ENCODE results near the gene ZXDB. TPM values are rescaled to one million over a fixed set of nuclear protein-coding genes. Genes with fewer than 3 reads are reported as not detected.
"Not testable (repeated sequence)": the region's sequence is repeated elsewhere in the genome, so short reads cannot be mapped to it uniquely, and the experiment has no call there.

The ZXDB gene
- total RNA-seq (10 to 100 TPM in 3 of 7 donors, 1 to 10 TPM in 4; 8.5 to 13.6 (median 9.7) TPM), polyA plus RNA-seq (1 to 10 TPM; 4.3 to 7.3 TPM)
- long read RNA-seq, donor 1: 0 reads
- long read RNA-seq, donor 2, full-length matches to known transcripts: 11 of 11 reads
- long read RNA-seq, donor 2, partial matches to known transcripts: 0 of 11 reads
- long read RNA-seq, donor 2, other reads (novel, unspliced or antisense): 0 of 11 reads
- long read RNA-seq, donor 3, full-length matches to known transcripts: 16 of 16 reads
- long read RNA-seq, donor 3, partial matches to known transcripts: 0 of 16 reads
- long read RNA-seq, donor 3, other reads (novel, unspliced or antisense): 0 of 16 reads

DNA sequence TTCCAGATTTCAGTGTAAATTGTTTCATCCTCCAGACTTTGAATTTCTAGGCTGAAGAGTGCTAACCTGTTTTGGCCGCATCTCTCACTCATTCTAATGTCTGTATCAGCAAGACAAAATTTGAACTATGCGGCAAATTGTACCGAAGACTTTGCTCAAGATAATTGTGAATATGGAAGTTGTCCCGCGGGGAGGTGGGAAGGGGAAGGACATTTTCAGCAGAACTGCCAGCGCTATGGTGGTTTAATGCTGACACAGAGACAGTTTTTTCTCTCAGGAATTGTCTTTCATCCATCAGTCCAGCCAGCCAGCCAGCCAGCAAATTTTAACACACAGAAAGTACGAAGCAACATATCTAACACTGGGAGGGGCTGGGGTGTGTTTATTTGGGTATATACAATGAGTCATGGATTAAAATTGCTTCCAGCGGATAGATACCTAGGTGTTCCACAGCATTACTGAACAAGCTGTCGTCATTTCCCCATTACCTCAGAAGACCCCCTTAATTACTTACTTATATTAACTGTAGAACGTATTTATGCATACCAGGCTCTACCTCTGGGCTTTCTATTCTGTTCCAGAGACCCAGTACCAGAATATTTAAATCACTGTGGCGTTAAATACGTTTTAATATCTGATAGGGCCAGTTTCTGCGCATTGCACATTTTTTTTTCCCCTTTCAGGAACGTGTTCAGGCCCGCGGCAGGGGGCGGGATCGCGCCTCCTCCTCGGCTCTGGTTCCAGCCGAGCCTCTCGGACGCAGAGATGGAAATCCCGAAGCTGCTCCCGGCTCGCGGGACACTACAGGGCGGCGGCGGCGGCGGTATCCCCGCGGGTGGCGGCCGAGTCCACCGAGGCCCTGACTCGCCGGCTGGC is at the start of gene ZXDB:
TSS of gene ZXDB (plus strand) at position 728 of the 876 bp plus-strand sequence. CDS start at position 766, 38 bp downstream.
- H3K36me3 ChIP-seq; H3K27me3 ChIP-seq; H3K4me1 ChIP-seq (ENCODE audit: insufficient read depth); H3K9me3 ChIP-seq: not testable (repeated sequence)
- H3K4me3 ChIP-seq: peak within 1 kb of the TSS; percentile 64
- H3K27ac ChIP-seq: peak within 1 kb of the TSS; percentile 91 to 97
- WGBS, 3 donors: 25 to 40% (median 28%) methylated on average over 15 to 19 of the region's 39 CpGs
- intact Hi-C loops (cut with DNase I): loop anchor here in 1 of 4 donors (5.0 kb wide), 1 partner anchor 321 kb away; the partner anchor contains the start of gene ZXDA
- peak in 1 of 5 donors; percentile 13 for DNase-seq

DNA sequence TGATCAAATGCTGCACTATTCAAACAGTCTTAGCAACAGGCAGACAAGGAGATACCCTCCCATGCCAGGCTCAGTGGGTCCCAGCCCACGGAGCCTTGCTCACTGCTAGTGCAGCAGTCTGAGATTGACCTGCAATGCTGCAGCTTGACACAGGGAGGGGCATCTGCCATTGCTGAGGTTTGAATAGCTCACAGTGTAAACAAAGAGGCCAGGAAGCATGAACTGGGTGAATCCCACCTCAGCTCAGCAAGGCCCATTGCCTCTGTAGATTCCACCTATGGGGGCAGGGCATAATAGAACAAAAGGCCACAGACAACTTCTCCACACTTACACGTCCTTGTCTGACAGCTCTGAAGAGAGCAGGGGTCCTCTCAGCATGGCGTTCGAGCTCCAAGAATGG is 26.6 kb upstream of the ZXDB start:
- no peak for DNase-seq
- no peaks in the 10 kb centered on the region for H3K36me3 ChIP-seq
- no peak for TF ChIP-seq POLR2A (IDR thresholded peaks at IDR 0.05)
- TF ChIP-seq EP300 (IDR thresholded peaks at IDR 0.05): no peak
- TF ChIP-seq, protein P1, sequence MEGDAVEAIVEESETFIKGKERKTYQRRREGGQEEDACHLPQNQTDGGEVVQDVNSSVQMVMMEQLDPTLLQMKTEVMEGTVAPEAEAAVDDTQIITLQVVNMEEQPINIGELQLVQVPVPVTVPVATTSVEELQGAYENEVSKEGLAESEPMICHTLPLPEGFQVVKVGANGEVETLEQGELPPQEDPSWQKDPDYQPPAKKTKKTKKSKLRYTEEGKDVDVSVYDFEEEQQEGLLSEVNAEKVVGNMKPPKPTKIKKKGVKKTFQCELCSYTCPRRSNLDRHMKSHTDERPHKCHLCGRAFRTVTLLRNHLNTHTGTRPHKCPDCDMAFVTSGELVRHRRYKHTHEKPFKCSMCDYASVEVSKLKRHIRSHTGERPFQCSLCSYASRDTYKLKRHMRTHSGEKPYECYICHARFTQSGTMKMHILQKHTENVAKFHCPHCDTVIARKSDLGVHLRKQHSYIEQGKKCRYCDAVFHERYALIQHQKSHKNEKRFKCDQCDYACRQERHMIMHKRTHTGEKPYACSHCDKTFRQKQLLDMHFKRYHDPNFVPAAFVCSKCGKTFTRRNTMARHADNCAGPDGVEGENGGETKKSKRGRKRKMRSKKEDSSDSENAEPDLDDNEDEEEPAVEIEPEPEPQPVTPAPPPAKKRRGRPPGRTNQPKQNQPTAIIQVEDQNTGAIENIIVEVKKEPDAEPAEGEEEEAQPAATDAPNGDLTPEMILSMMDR (IDR thresholded peaks at IDR 0.05): no peak
- H3K27me3 ChIP-seq: no peaks in the 10 kb centered on the region
- no peaks in the 10 kb centered on the region for H3K4me1 ChIP-seq (ENCODE audit: insufficient read depth)
- 56 to 62% (median 59%) methylated on average over 4 of the region's 4 CpGs for WGBS, 3 donors
- H3K9me3 ChIP-seq: no peaks in the 10 kb centered on the region
- H3K4me3 ChIP-seq: no peak overlapping the region
- no peak overlapping the region for H3K27ac ChIP-seq
- intact Hi-C loops (cut with DNase I): no loop called here

DNA sequence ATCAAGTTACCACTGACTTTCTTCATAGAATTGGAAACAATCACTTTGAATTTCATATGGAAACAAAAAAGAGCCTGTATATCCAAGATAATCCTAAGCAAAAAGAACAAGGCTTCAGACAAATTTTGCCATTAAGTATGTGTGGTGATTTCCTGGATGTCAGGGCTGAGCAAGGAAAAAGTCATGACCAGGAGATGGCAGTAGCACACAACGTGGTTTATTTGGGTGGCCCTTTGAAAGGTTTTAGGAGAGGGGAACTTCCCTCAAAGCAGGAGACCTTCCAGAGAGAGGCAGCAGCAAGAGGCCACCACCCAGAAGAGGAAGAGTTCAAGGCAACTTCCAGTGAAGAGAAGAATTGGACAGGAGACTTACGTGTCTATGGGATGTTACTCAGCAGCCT is 18.1 kb upstream of the ZXDB start:
- 3 to 15% (median 12%) methylated on average over 2 of the region's 2 CpGs for WGBS, 3 donors

DNA sequence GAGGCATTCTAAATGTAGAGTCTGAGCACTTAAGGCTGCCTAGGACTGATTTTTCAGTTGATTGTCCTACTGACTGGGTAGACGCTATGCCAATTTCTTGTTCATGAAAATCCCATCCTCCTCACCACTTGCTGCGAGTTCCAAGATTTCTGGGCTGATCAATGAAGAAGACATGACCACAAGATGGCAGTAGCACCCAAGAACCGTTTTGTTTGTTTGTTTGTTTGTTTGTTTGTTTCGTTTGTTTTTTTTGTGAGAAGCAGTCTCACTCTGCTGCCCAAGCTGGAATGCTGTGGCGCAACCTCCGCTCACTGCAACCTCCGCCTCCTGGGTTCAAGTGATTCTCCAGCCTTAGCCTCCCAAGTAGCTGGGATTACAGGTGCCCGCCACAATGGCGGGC is 8.9 kb upstream of the ZXDB start:
- H3K9me3 ChIP-seq; H3K4me3 ChIP-seq; H3K27ac ChIP-seq; DNase-seq; intact Hi-C loops (cut with DNase I); H3K27me3 ChIP-seq; H3K4me1 ChIP-seq (ENCODE audit: insufficient read depth); H3K36me3 ChIP-seq: not testable (repeated sequence)
- WGBS, 3 donors: 65 to 70% (median 68%) methylated on average over 9 of the region's 9 CpGs

More for the DNA sequence above, 18.1 kb upstream of the ZXDB start:
- no peak for DNase-seq
- no peak for TF ChIP-seq EP300 (IDR thresholded peaks at IDR 0.05)
- TF ChIP-seq POLR2A (IDR thresholded peaks at IDR 0.05): no peak
- TF ChIP-seq, protein P1 (IDR thresholded peaks at IDR 0.05): no peak
- intact Hi-C loops (cut with DNase I): no loop called here
- no peak overlapping the region for H3K27ac ChIP-seq
- H3K9me3 ChIP-seq: no peaks in the 10 kb centered on the region
- no peaks in the 10 kb centered on the region for H3K36me3 ChIP-seq
- H3K4me1 ChIP-seq (ENCODE audit: insufficient read depth): no peaks in the 10 kb centered on the region
- no peaks in the 10 kb centered on the region for H3K27me3 ChIP-seq
- no peak overlapping the region for H3K4me3 ChIP-seq

DNA sequence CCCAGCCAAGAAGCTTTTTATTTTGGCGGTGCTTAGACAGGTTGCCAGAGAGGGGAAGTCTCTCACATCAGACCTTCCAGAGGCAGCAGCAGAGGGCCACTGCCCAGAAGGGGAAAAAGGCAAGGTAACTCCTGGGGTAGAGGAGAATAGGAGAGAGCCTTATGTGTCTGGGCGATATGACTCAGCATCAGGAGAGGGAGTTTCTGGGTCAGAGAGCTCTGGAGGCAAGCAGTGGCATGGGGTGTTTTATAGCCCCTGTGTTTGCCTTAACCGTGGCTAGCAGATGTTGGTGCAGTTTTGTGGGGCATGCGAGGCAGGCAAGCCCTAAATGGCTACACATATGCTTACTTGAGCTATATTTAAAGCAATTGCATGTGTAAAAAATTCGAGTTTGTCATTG is 8.3 kb upstream of the ZXDB start:
- H3K27me3 ChIP-seq: no peaks in the 10 kb centered on the region
- no peaks in the 10 kb centered on the region for H3K4me1 ChIP-seq (ENCODE audit: insufficient read depth)
- no peak for DNase-seq
- no peak overlapping the region for H3K4me3 ChIP-seq
- H3K36me3 ChIP-seq: no peaks in the 10 kb centered on the region
- TF ChIP-seq EP300 (IDR thresholded peaks at IDR 0.05) (no peak), POLR2A (IDR thresholded peaks at IDR 0.05) (no peak)
- TF ChIP-seq, protein P1 (IDR thresholded peaks at IDR 0.05): no peak
- WGBS, 3 donors: 45 to 55% (median 47%) methylated on average over 5 of the region's 5 CpGs
- no peak overlapping the region for H3K27ac ChIP-seq
- intact Hi-C loops (cut with DNase I): no loop called here
- H3K9me3 ChIP-seq: no peaks in the 10 kb centered on the region

All from ovary (tissue), 10 donors.